Immature natural killer cell (primary cell): ENCODE data around the gene EIF2AK2. TPM values are rescaled to one million over a fixed set of nuclear protein-coding genes. Genes with fewer than 3 reads are reported as not detected.
A peak's percentile ranks its signal among the peaks of the same experiment; 100 is the strongest.

Source experiments
- DNase-seq, 3 donors: peaks; one replicate each; pipeline ENCODE4 v3.0.0; 2022; ENCODE audit warnings: mixed read lengths in 1 of 3
- H3K27ac Mint-ChIP-seq, 6 donors: one replicate each; pipeline ENCODE4 v1.8.0; 2020; ENCODE audit warnings: mixed read lengths in 6 of 6, mild to moderate bottlenecking in 5 of 6, inconsistent platforms in 4 of 6, moderate library complexity in 3 of 6
- H3K27me3 Mint-ChIP-seq, 3 donors: one replicate each; pipeline ENCODE4 v1.8.0; 2020 to 2021; ENCODE audit warnings: low read depth in 3 of 3, mild to moderate bottlenecking in 3 of 3, mixed read lengths in 3 of 3, moderate library complexity in 3 of 3, inconsistent platforms in 1 of 3
- H3K36me3 Mint-ChIP-seq, 3 donors: one replicate each; pipeline ENCODE4 v1.8.0; 2020; ENCODE audit warnings: mixed read lengths in 3 of 3, inconsistent platforms in 2 of 3, mild to moderate bottlenecking in 2 of 3
- H3K4me1 Mint-ChIP-seq, 2 donors: one replicate each; pipeline ENCODE4 v1.8.0; 2020; ENCODE audit warnings: inconsistent platforms in 2 of 2, mild to moderate bottlenecking in 2 of 2, mixed read lengths in 2 of 2, moderate library complexity in 1 of 2
- H3K4me3 Mint-ChIP-seq, 5 donors: one replicate each; pipeline ENCODE4 v1.8.0; 2020; ENCODE audit warnings: mild to moderate bottlenecking in 5 of 5, mixed read lengths in 5 of 5, inconsistent platforms in 3 of 5, moderate library complexity in 3 of 5
- H3K9me3 Mint-ChIP-seq, 6 donors: one replicate each; pipeline ENCODE4 v1.8.0; 2020; ENCODE audit warnings: mild to moderate bottlenecking in 6 of 6, mixed read lengths in 6 of 6, inconsistent platforms in 4 of 6, moderate library complexity in 3 of 6
- polyA plus RNA-seq, 3 donors: library from polyadenylated mRNA; unstranded; fragments of 300-500 nt; fragmentation: Illumina TruSeq; gene quantifications; one replicate each; pipeline ENCODE4 v1.2.3, GENCODE V29; 2021

EIF2AK2 gene
- polyA plus RNA-seq, 3 donors from 2014 or later: 16.4 to 48.1 (median 22.2) TPM

GRCh38 chr2:37109523-37109922 is 47.3 kb downstream of the EIF2AK2 start:
- Mint-ChIP-seq H3K4me3 (no peak overlapping the region), H3K27me3 (no peaks in the 10 kb centered on the region), H3K9me3 (no peaks in the 10 kb centered on the region), H3K36me3 (peaks cover 27 to 54% (median 43%) of the 10 kb centered on the region in 3 donors), H3K4me1 (no peaks in the 10 kb centered on the region), H3K27ac (peak overlapping the region in 1 of 6 donors; percentile 46)
- DNase-seq: no peak

GRCh38 chr2:37105150-37105549 is 51.6 kb downstream of the EIF2AK2 start:
- no peaks in the 10 kb centered on the region for H3K27me3 Mint-ChIP-seq
- H3K4me1 Mint-ChIP-seq: no peaks in the 10 kb centered on the region
- H3K36me3 Mint-ChIP-seq: peaks cover 29 to 64% (median 37%) of the 10 kb centered on the region in 3 donors
- H3K9me3 Mint-ChIP-seq: no peaks in the 10 kb centered on the region
- no peak overlapping the region for H3K4me3 Mint-ChIP-seq
- DNase-seq: no peak
- H3K27ac Mint-ChIP-seq: peak overlapping the region in 1 of 6 donors; percentile 35

GRCh38 chr2:37104178-37104577 is 52.6 kb downstream of the EIF2AK2 start:
- Mint-ChIP-seq H3K27ac (no peak overlapping the region), H3K4me1 (no peaks in the 10 kb centered on the region), H3K9me3 (no peaks in the 10 kb centered on the region), H3K36me3 (peaks cover 26 to 62% (median 41%) of the 10 kb centered on the region in 3 donors), H3K27me3 (no peaks in the 10 kb centered on the region), H3K4me3 (no peak overlapping the region)
- DNase-seq: no peak

- no peaks in the 10 kb centered on the region for H3K9me3 Mint-ChIP-seq
- no peak overlapping the region for H3K4me3 Mint-ChIP-seq
- no peak for DNase-seq
- H3K36me3 Mint-ChIP-seq: peaks cover 17 to 49% (median 34%) of the 10 kb centered on the region in 3 donors
- H3K27me3 Mint-ChIP-seq: no peaks in the 10 kb centered on the region
- no peaks in the 10 kb centered on the region for H3K4me1 Mint-ChIP-seq
- no peak overlapping the region for H3K27ac Mint-ChIP-seq
Observed at GRCh38 chr2:37102588-37102987, 54.2 kb downstream of the EIF2AK2 start.

GRCh38 chr2:37100054-37100453 is 56.7 kb downstream of the EIF2AK2 start:
- peak overlapping the region in 4 of 6 donors; percentile 7 to 73 (median 24) for H3K27ac Mint-ChIP-seq
- H3K4me3 Mint-ChIP-seq: no peak overlapping the region
- H3K36me3 Mint-ChIP-seq: peaks cover 11 to 51% (median 25%) of the 10 kb centered on the region in 3 donors
- no peaks in the 10 kb centered on the region for H3K9me3 Mint-ChIP-seq
- no peak for DNase-seq
- no peaks in the 10 kb centered on the region for H3K27me3 Mint-ChIP-seq
- H3K4me1 Mint-ChIP-seq: no peaks in the 10 kb centered on the region

- Mint-ChIP-seq H3K4me3 (no peak overlapping the region), H3K27me3 (no peaks in the 10 kb centered on the region), H3K9me3 (no peaks in the 10 kb centered on the region), H3K27ac (no peak overlapping the region), H3K36me3 (peaks cover 16 to 52% (median 19%) of the 10 kb centered on the region in 3 donors), H3K4me1 (no peaks in the 10 kb centered on the region)
- no peak for DNase-seq
Observed at GRCh38 chr2:37098416-37099118, 58.2 kb downstream of the EIF2AK2 start.

- no peak for DNase-seq
- peak overlapping the region in 1 of 6 donors; percentile 48 for H3K27ac Mint-ChIP-seq
- H3K4me3 Mint-ChIP-seq: no peak overlapping the region
- no peaks in the 10 kb centered on the region for H3K4me1 Mint-ChIP-seq
- H3K36me3 Mint-ChIP-seq: peaks cover 21 to 54% (median 24%) of the 10 kb centered on the region in 3 donors
- H3K9me3 Mint-ChIP-seq: no peaks in the 10 kb centered on the region
- no peaks in the 10 kb centered on the region for H3K27me3 Mint-ChIP-seq
Observed at GRCh38 chr2:37096568-37096967, 60.2 kb downstream of the EIF2AK2 start.

GRCh38 chr2:37091873-37092272 is 64.9 kb downstream of the EIF2AK2 start:
- Mint-ChIP-seq H3K36me3 (peaks cover 13 to 49% (median 25%) of the 10 kb centered on the region in 3 donors), H3K27ac (no peak overlapping the region), H3K4me1 (peaks cover 3 to 11% of the 10 kb centered on the region in 2 donors), H3K27me3 (peaks cover 0 to 3% (median 2%) of the 10 kb centered on the region in 3 donors), H3K9me3 (no peaks in the 10 kb centered on the region), H3K4me3 (no peak overlapping the region)
- DNase-seq: no peak

GRCh38 chr2:37090019-37090477 is 66.7 kb downstream of the EIF2AK2 start:
- Mint-ChIP-seq H3K27me3 (peaks cover 0 to 3% (median 2%) of the 10 kb centered on the region in 3 donors), H3K27ac (no peak overlapping the region)

GRCh38 chr2:37085731-37086147 is 71.0 kb downstream of the EIF2AK2 start:
- Mint-ChIP-seq H3K4me3 (no peak overlapping the region), H3K27me3 (peaks cover 2 to 5% (median 3%) of the 10 kb centered on the region in 3 donors), H3K36me3 (peaks cover 8 to 24% (median 12%) of the 10 kb centered on the region in 3 donors), H3K27ac (no peak overlapping the region), H3K9me3 (no peaks in the 10 kb centered on the region), H3K4me1 (peaks cover 11 to 15% of the 10 kb centered on the region in 2 donors)
- no peak for DNase-seq

More at GRCh38 chr2:37090019-37090477, 66.7 kb downstream of the EIF2AK2 start:
- H3K4me1 Mint-ChIP-seq: peaks cover 4 to 11% of the 10 kb centered on the region in 2 donors
- no peak overlapping the region for H3K4me3 Mint-ChIP-seq
- H3K36me3 Mint-ChIP-seq: peaks cover 9 to 35% (median 20%) of the 10 kb centered on the region in 3 donors
- no peak for DNase-seq
- no peaks in the 10 kb centered on the region for H3K9me3 Mint-ChIP-seq

- H3K9me3 Mint-ChIP-seq: no peaks in the 10 kb centered on the region
- peaks cover 2 to 5% (median 3%) of the 10 kb centered on the region in 3 donors for H3K27me3 Mint-ChIP-seq
- DNase-seq: peak in 1 of 3 donors; percentile 15
- peaks cover 11 to 24% of the 10 kb centered on the region in 2 donors for H3K4me1 Mint-ChIP-seq
- no peak overlapping the region for H3K27ac Mint-ChIP-seq
- H3K4me3 Mint-ChIP-seq: no peak overlapping the region
- H3K36me3 Mint-ChIP-seq: peaks cover 5 to 18% (median 12%) of the 10 kb centered on the region in 3 donors
Observed at GRCh38 chr2:37084797-37085196, 72.0 kb downstream of the EIF2AK2 start.

- peaks cover 11 to 29% of the 10 kb centered on the region in 2 donors for H3K4me1 Mint-ChIP-seq
- no peak within 1 kb of the TSS for H3K4me3 Mint-ChIP-seq
Observed at GRCh38 chr2:37083873-37084794, 72.6 kb downstream of the EIF2AK2 start, which contains the start of the genes GPATCH11 and HEATR5B. TSS of gene GPATCH11 (plus strand) at chr2:37084518. CDS start at chr2:37088382, 3,864 bp downstream. TSS of gene HEATR5B (minus strand) at chr2:37084372. CDS start at chr2:37083414, 958 bp downstream.

GRCh38 chr2:37080689-37081088 is 76.1 kb downstream of the EIF2AK2 start:
- Mint-ChIP-seq H3K27me3 (peaks cover 2% of the 10 kb centered on the region in 3 donors), H3K27ac (peak overlapping the region; percentile 73 to 91 (median 88)), H3K4me1 (peaks cover 14 to 31% of the 10 kb centered on the region in 2 donors), H3K9me3 (no peaks in the 10 kb centered on the region), H3K36me3 (peaks cover 11 to 29% (median 25%) of the 10 kb centered on the region in 3 donors), H3K4me3 (peak overlapping the region; percentile 60 to 80 (median 72))
- no peak for DNase-seq

More at GRCh38 chr2:37083873-37084794, 72.6 kb downstream of the EIF2AK2 start, which contains the start of the genes GPATCH11 and HEATR5B:
- Mint-ChIP-seq H3K9me3 (no peaks in the 10 kb centered on the region), H3K27me3 (peaks cover 2 to 5% (median 3%) of the 10 kb centered on the region in 3 donors), H3K36me3 (peaks cover 4 to 13% (median 8%) of the 10 kb centered on the region in 3 donors), H3K27ac (no peak within 1 kb of the TSS)
- DNase-seq: peak; percentile 88 to 91 (median 91)
